ENCODE measurements around the gene ERLIN1.

GRCh38 chr10:100135486-100135885 is 50.3 kb downstream of the ERLIN1 start:
- TF ChIP-seq EZH2 (optimal IDR thresholded peaks at IDR 0.05; ENCODE audit: low read depth, low read length), result no peak
- TF ChIP-seq CTCF (IDR thresholded peaks at IDR 0.05; ENCODE audit: low read length), result no peak
- no peak for TF ChIP-seq EZH2phosphoT487 (IDR thresholded peaks at IDR 0.05; ENCODE audit: low read length)

Measured in MM.1S (cell line).